DOHH2 (cell line): Measurements from ENCODE around the gene SH3PXD2A.

ENCODE experiments used
- CTCF ChIP-seq: fragments of 200-600 bp; sonication (generic); IDR thresholded peaks from one replicate; pipeline ENCODE4 v1.5.1; 2014; ENCODE audit warnings: antibody characterized with exemption, mild to moderate bottlenecking, low read depth, low read length; ENCODE audit not compliant: poor library complexity, severe bottlenecking
- EZH2phosphoT487 ChIP-seq: fragments of 200-600 bp; sonication (generic); IDR thresholded peaks from 2 replicates; pipeline ENCODE4 v1.6.1; 2017; ENCODE audit warnings: borderline replicate concordance, mild to moderate bottlenecking, antibody characterized with exemption, low read length, moderate library complexity, mixed read lengths

- TF ChIP-seq EZH2phosphoT487: no peak
- no peak for TF ChIP-seq CTCF
Observed at GRCh38 chr10:103618575-103619423, 236.6 kb downstream of the SH3PXD2A start.
